ENCODE results near the gene CCL16.

Gene CCL16

DNA sequence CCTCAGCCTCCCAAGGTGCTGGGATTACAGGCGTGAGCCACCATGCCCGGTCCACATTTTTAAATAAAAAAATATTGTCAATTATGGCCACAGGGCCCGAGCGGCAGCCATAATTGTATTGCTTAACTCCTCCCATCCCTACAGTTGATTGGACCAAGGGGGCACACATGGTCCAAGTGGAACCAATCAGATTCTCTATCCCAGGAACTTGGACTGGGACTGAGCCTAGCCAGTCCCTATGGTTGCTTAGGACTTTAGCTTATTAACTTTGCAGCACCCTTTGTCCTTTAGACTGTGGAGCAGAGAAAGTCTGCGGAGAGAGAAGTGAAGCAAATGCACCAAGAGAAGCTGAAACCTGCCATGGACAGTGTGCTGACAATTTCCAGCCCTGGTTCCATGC lies 45.2 kb downstream of the CCL16 start:
- DNase-seq (ENCODE audit: low spot score) = no peak

DNA sequence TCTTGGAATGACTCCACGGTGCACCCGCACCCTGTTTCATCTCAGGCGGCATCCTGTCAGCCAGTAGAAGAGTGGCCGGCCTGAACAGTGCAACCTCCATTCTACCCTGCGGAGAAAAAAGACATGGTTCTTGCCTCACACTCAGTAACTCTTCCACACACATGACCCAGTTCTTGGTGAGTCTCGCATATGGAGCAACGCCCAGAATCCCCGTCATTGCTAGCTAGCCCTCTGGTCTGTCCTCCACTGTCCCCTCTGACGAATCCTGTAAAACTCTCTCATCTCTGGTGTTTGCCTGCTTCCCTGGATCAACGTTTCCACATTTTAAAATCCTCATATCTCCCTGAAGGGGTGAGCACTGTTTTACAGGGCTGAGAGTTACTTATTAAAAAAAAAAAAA lies 46.5 kb downstream of the CCL16 start:
- DNase-seq (ENCODE audit: low spot score) = no peak

DNA sequence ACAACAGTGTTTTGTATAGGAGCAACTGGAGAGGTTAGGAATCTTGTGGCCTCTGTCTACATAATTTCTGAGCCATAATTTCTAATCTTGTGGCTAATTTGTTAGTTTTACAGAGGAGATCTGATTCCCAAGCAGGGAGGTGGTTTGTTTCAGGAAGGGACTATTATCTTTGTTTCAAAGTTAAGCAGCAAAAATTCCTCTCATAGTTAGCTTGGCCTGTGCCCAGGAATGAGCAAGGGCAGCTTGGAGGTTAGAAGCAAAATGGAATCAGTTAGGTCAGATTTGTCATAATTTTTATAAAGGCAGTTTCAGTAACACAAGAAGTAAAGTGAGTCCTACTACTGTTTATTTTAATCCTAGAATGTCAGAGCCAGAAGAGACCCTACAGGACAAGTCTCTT lies 48.7 kb downstream of the CCL16 start:
- DNase-seq (ENCODE audit: low spot score) = no peak

DNA sequence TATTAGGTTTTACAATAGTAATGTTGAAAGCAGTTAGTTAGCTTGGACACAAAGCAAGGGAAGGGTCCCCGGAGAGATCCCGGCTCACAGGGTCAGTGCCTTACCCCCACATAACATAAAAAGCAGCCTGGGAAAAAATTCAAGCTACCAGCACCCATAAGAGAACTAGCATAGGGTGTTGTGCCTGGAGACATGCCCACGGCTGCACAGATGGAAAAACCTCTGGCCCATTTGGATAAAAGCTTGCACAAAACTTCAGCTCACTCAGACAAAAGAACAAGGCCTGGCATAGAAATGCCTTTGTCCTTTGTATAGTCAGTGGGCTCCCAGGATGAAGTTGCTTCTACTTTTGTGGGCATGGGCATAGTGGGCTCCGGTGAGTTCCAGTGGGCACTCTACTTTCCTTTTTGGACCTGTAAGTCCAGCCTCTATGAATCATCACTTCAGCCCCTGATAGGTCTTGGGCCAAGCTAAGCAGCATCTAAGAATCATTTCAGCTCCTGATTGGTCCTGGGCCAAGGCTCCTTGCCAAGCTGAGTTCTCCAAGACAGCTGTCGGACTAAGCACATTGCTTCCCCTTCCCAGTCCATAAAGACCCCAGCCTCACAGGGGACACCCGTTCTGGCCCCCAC lies 49.4 kb downstream of the CCL16 start:
- no peak for DNase-seq (ENCODE audit: low spot score)

DNA sequence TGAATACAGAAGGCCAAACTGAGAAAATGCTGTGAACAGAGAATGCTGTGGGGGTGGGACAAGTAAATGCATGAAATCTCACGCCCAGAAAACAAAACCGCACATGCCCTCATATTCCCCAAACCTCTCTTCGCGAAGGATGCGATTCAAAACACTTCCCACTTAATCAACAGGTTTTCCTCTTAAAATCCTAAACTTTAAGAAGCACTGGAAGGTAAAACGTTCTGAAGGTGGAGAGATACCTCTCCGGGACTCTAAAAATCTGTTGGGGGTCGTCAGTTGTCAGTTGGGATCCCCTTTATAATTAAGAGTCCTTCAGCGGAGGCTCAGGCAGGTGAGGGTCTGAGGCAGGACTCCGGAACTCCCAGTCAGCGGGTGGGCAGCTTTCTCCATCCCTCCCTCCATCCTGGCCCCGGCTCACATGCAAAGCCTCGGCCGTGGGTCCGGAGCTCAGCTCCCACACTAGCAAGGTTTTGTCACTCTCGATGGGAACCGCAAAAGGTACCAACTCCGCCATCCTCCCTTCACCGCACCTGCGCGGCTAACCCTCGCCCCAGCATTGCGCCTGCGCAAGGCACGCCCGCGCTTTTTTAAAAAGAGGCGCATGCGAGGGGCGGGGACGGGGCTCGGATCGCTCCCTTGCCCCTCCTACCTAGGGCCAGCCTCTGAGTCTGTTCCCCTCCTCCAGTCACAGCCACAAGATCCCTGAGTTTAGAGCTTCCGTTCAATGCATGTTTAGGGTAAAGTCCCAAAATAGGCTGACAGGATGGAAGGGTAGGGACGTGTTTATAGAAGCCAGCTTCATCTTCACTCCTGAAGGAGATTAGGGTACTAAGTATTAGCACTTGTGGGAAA lies 50.9 kb downstream of the CCL16 start, which contains the start of gene RDM1:
TSS of gene RDM1 (minus strand) at position 563 of the 855 bp plus-strand sequence. CDS start at position 517, 46 bp downstream.
- DNase-seq (ENCODE audit: low spot score) = peak; percentile 97

DNA sequence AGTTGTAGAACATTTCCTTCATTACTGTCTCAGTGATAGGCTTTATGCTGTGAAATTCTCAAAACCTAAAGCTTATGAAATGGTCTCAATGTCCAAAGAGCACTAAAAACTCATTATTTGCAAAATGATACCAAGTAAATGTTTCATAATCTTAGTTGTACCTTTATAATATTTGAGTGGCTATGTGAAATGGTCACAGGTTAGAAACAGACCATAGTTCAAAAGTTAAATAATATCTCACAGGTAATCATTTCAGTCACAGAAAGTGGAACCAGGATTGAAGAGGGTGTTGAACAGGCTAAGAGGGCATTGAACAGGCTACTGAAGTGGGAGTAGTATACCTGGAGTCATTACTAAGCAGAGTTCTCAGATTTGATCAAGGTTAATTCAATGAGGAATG lies 53.6 kb downstream of the CCL16 start:
- DNase-seq (ENCODE audit: low spot score) = no peak
